WTC11 (cell line): ENCODE results near the gene DNAH14. TPM values are rescaled to one million over a fixed set of nuclear protein-coding genes. Genes with fewer than 3 reads are reported as not detected.

ENCODE experiments used
- ATAC-seq: fragments of 200-7000 bp; cut with Tn5 transposase; 2 replicates; pipeline ENCODE4 v1.10.0; 2021; ENCODE audit warnings: mild to moderate bottlenecking, moderate library complexity
- CTCF ChIA-PET: fragments of 300-600 bp; sonication (Branson Sonifier 250); formaldehyde crosslinking; loops from one replicate; lab custom pipeline; 2021; ENCODE audit warnings: antibody characterized with exemption; lab: Charles Lee
- POLR2A ChIA-PET: fragments of 350-600 bp; sonication (Branson Sonifier 250); formaldehyde crosslinking; loops from one replicate; lab custom pipeline; 2021; ENCODE audit warnings: antibody characterized with exemption; lab: Charles Lee
- DNase-seq: peaks from one replicate; pipeline ENCODE4 v3.0.0; 2021; ENCODE audit warnings: low spot score
- H3K27ac Mint-ChIP-seq: 2 replicates; pipeline ENCODE4 v1.8.0; 2021; ENCODE audit warnings: mixed read lengths
- H3K27me3 Mint-ChIP-seq: 2 replicates; pipeline ENCODE4 v1.8.0; 2021; ENCODE audit warnings: low read depth, mild to moderate bottlenecking, moderate library complexity, mixed read lengths
- H3K36me3 Mint-ChIP-seq: 2 replicates; pipeline ENCODE4 v1.8.0; 2021; ENCODE audit warnings: mixed read lengths
- H3K4me1 Mint-ChIP-seq: 2 replicates; pipeline ENCODE4 v1.8.0; 2022; ENCODE audit warnings: mixed read lengths
- H3K4me3 Mint-ChIP-seq: 2 replicates; pipeline ENCODE4 v1.8.0; 2021; ENCODE audit warnings: mild to moderate bottlenecking, moderate library complexity, mixed read lengths
- H3K9me3 Mint-ChIP-seq: 2 replicates; pipeline ENCODE4 v1.8.0; 2021; ENCODE audit warnings: mixed read lengths
- ATF3 ChIP-seq: sonication (generic); formaldehyde crosslinking; conservative IDR thresholded peaks from 2 replicates; pipeline ENCODE4 v1.8.1; 2022; ENCODE audit warnings: mild to moderate bottlenecking, missing genetic modification reagents
- ATF6 ChIP-seq: sonication (generic); formaldehyde crosslinking; IDR thresholded peaks from 2 replicates; pipeline ENCODE4 v1.8.1; 2023; ENCODE audit warnings: mild to moderate bottlenecking, missing genetic modification reagents
- CBFB ChIP-seq: sonication (generic); formaldehyde crosslinking; IDR thresholded peaks from 2 replicates; pipeline ENCODE4 v1.8.1; 2022; ENCODE audit warnings: mild to moderate bottlenecking, low read depth, missing genetic modification reagents
- EMX1 ChIP-seq: fragments of 250-450 bp; sonication (Bioruptor Pico); IDR thresholded peaks from 2 replicates; pipeline ENCODE4 v1.8.0; 2021; ENCODE audit warnings: mild to moderate bottlenecking
- ERG ChIP-seq: fragments of 250-450 bp; sonication (Bioruptor Pico); IDR thresholded peaks from 2 replicates; pipeline ENCODE4 v1.8.0; 2021; ENCODE audit warnings: mild to moderate bottlenecking
- ESRRA ChIP-seq: sonication (generic); formaldehyde crosslinking; IDR thresholded peaks from 2 replicates; pipeline ENCODE4 v1.8.1; 2022; ENCODE audit warnings: mild to moderate bottlenecking, missing genetic modification reagents, borderline replicate concordance
- FOXK1 ChIP-seq: sonication (generic); formaldehyde crosslinking; IDR thresholded peaks from 2 replicates; pipeline ENCODE4 v1.8.0; 2022; ENCODE audit warnings: mild to moderate bottlenecking, moderate library complexity, missing genetic modification reagents
- FOXP1 ChIP-seq: sonication (generic); formaldehyde crosslinking; IDR thresholded peaks from 2 replicates; pipeline ENCODE4 v1.8.0; 2022; ENCODE audit warnings: missing genetic modification reagents, mild to moderate bottlenecking, moderate library complexity, borderline replicate concordance
- GABPB1 ChIP-seq: sonication (generic); formaldehyde crosslinking; IDR thresholded peaks from 2 replicates; pipeline ENCODE4 v1.8.1; 2023; ENCODE audit warnings: mild to moderate bottlenecking, missing genetic modification reagents
- JUN ChIP-seq: sonication (generic); formaldehyde crosslinking; IDR thresholded peaks from 2 replicates; pipeline ENCODE4 v1.8.0; 2023; ENCODE audit warnings: mild to moderate bottlenecking, missing genetic modification reagents
- KAT7 ChIP-seq: sonication (generic); formaldehyde crosslinking; IDR thresholded peaks from 2 replicates; pipeline ENCODE4 v1.8.1; 2023; ENCODE audit warnings: missing genetic modification reagents, mild to moderate bottlenecking, borderline replicate concordance
- MLX ChIP-seq: sonication (generic); formaldehyde crosslinking; IDR thresholded peaks from 2 replicates; pipeline ENCODE4 v1.8.1; 2023; ENCODE audit warnings: mild to moderate bottlenecking, missing genetic modification reagents, moderate library complexity
- MYBL2 ChIP-seq: sonication (generic); formaldehyde crosslinking; IDR thresholded peaks from 2 replicates; pipeline ENCODE4 v1.8.1; 2023; ENCODE audit warnings: mild to moderate bottlenecking, moderate library complexity, missing genetic modification reagents
- NFE2L1 ChIP-seq: sonication (generic); formaldehyde crosslinking; IDR thresholded peaks from 2 replicates; pipeline ENCODE4 v1.8.1; 2023; ENCODE audit warnings: missing genetic modification reagents
- NR3C1 ChIP-seq: sonication (generic); formaldehyde crosslinking; conservative IDR thresholded peaks from 2 replicates; pipeline ENCODE4 v1.8.1; 2023; ENCODE audit warnings: low read depth, mild to moderate bottlenecking, missing genetic modification reagents
- PREB ChIP-seq: sonication (generic); formaldehyde crosslinking; IDR thresholded peaks from 2 replicates; pipeline ENCODE4 v1.8.1; 2022; ENCODE audit warnings: mild to moderate bottlenecking, missing genetic modification reagents, moderate library complexity, borderline replicate concordance
- RELA ChIP-seq: sonication (generic); formaldehyde crosslinking; IDR thresholded peaks from 2 replicates; pipeline ENCODE4 v1.8.1; 2022; ENCODE audit warnings: missing genetic modification reagents, mild to moderate bottlenecking, borderline replicate concordance
- ZNF232 ChIP-seq: sonication (generic); formaldehyde crosslinking; IDR thresholded peaks from 2 replicates; pipeline ENCODE4 v1.8.0; 2022; ENCODE audit warnings: mild to moderate bottlenecking, missing genetic modification reagents
- ZNF532 ChIP-seq: fragments of 250-450 bp; sonication (Bioruptor Pico); IDR thresholded peaks from 2 replicates; pipeline ENCODE4 v1.9.0; 2021; ENCODE audit warnings: mild to moderate bottlenecking, borderline replicate concordance
- ZSCAN18 ChIP-seq: fragments of 250-450 bp; sonication (Bioruptor Pico); IDR thresholded peaks from 2 replicates; pipeline ENCODE4 v2.1.2; 2022; ENCODE audit warnings: mild to moderate bottlenecking, moderate library complexity
- total RNA-seq: library from RNA; stranded (reverse); gene quantifications from 3 replicates; pipeline ENCODE4 v1.2.3, GENCODE V29; 2021

DNAH14 gene
- total RNA-seq, 1 experiment from 2014 or later: 34.1 TPM

GRCh38 chr1:225179686-225180085 lies 250.2 kb downstream of the DNAH14 start:
- Mint-ChIP-seq H3K27me3 (peaks cover 4% of the 10 kb centered on the region), H3K4me3 (no peak overlapping the region), H3K4me1 (no peaks in the 10 kb centered on the region), H3K27ac (no peak overlapping the region), H3K9me3 (peaks cover 69% of the 10 kb centered on the region), H3K36me3 (peaks cover 50% of the 10 kb centered on the region)
- TF ChIP-seq CBFB (CRISPR knock-in tag): no peak
- TF ChIP-seq ESRRA: no peak
- TF ChIP-seq FOXK1 (CRISPR knock-in tag): no peak
- no peak for TF ChIP-seq NR3C1 (CRISPR knock-in tag)
- ChIA-PET CTCF (no interaction called here), POLR2A (no interaction called here)
- ATAC-seq (no peak), DNase-seq (no peak)

- no peak for ATAC-seq
- DNase-seq: no peak
- TF ChIP-seq ZNF532 (no peak), ATF3 (no peak), MYBL2 (CRISPR knock-in tag) (no peak), PREB (no peak), KAT7 (CRISPR knock-in tag) (no peak), MLX (CRISPR knock-in tag) (no peak), ATF6 (CRISPR knock-in tag) (no peak), EMX1 (CRISPR knock-in tag) (no peak), JUN (CRISPR knock-in tag) (no peak), FOXP1 (CRISPR knock-in tag) (no peak), RELA (no peak), GABPB1 (CRISPR knock-in tag) (no peak), NFE2L1 (CRISPR knock-in tag) (no peak), ZNF232 (CRISPR knock-in tag) (no peak), ZSCAN18 (CRISPR knock-in tag) (no peak), ERG (CRISPR knock-in tag) (no peak)
- no peaks in the 10 kb centered on the region for H3K4me1 Mint-ChIP-seq
- H3K27me3 Mint-ChIP-seq: no peaks in the 10 kb centered on the region; the same call in 1 of the 2 replicates
- peaks cover 29% of the 10 kb centered on the region for H3K36me3 Mint-ChIP-seq
- H3K9me3 Mint-ChIP-seq: peaks cover 43% of the 10 kb centered on the region
- H3K4me3 Mint-ChIP-seq: no peak overlapping the region
- POLR2A ChIA-PET: no interaction called here
- no peak overlapping the region for H3K27ac Mint-ChIP-seq
- CTCF ChIA-PET: no interaction called here
Observed at GRCh38 chr1:225182716-225183115, 253.2 kb downstream of the DNAH14 start.
